ENCODE measurements around the gene MBNL1.

Gene MBNL1
- 214 to 1,296 (median 489) reads per million in 18 experiments for total RNA-seq

- DNase-seq = peak; percentile 84 to 94
Measured at GRCh38 chr3:152268555-152269055, at the start of gene MBNL1. TSS of gene MBNL1 (plus strand) at chr3:152268929. CDS start at chr3:152300194, 31,265 bp downstream.

GRCh38 chr3:152219216-152219615 lies 49.5 kb upstream of the MBNL1 start:
- peak in 1 of 2 donors; percentile 28 for DNase-seq

- no peak for DNase-seq
Measured at GRCh38 chr3:152219769-152220255, 48.9 kb upstream of the MBNL1 start.

GRCh38 chr3:152222327-152222726 lies 46.4 kb upstream of the MBNL1 start:
- peak; percentile 50 to 80 for DNase-seq

- no peak for DNase-seq
Measured at GRCh38 chr3:152225201-152225600, 43.5 kb upstream of the MBNL1 start.

GRCh38 chr3:152226176-152226575 lies 42.6 kb upstream of the MBNL1 start:
- DNase-seq = no peak

- DNase-seq = no peak
Measured at GRCh38 chr3:152227027-152227426, 41.7 kb upstream of the MBNL1 start.

GRCh38 chr3:152229692-152230091 lies 39.0 kb upstream of the MBNL1 start:
- no peak for DNase-seq

GRCh38 chr3:152230370-152230769 lies 38.4 kb upstream of the MBNL1 start:
- DNase-seq = peak; percentile 43 to 58

GRCh38 chr3:152232001-152232400 lies 36.7 kb upstream of the MBNL1 start:
- no peak for DNase-seq

GRCh38 chr3:152232679-152233078 lies 36.0 kb upstream of the MBNL1 start:
- no peak for DNase-seq

GRCh38 chr3:152234657-152235375 lies 33.9 kb upstream of the MBNL1 start:
- no peak for DNase-seq

GRCh38 chr3:152235709-152236298 lies 32.9 kb upstream of the MBNL1 start:
- no peak for DNase-seq

GRCh38 chr3:152236716-152237115 lies 32.0 kb upstream of the MBNL1 start:
- peak; percentile 24 to 32 for DNase-seq

- peak; percentile 30 for DNase-seq
Measured at GRCh38 chr3:152241142-152242017, 27.3 kb upstream of the MBNL1 start.

- DNase-seq = no peak
Measured at GRCh38 chr3:152243301-152243711, 25.4 kb upstream of the MBNL1 start.

GRCh38 chr3:152243721-152244516 lies 24.8 kb upstream of the MBNL1 start:
- peak; percentile 60 to 90 for DNase-seq

GRCh38 chr3:152244517-152244888 lies 24.2 kb upstream of the MBNL1 start:
- no peak for DNase-seq

- DNase-seq = peak; percentile 67 to 73
Measured at GRCh38 chr3:152245498-152246170, 23.1 kb upstream of the MBNL1 start.

- DNase-seq = no peak
Measured at GRCh38 chr3:152251916-152252315, 16.8 kb upstream of the MBNL1 start.

GRCh38 chr3:152252755-152253154 lies 16.0 kb upstream of the MBNL1 start:
- DNase-seq = peak; percentile 61 to 87
